Neutrophil (primary cell): Measurements from ENCODE around the gene PPM1F.
"Not testable (repeated sequence)": the region's sequence is repeated elsewhere in the genome, so short reads cannot be mapped to it uniquely, and the experiment has no call there.

Experiments
- H3K27ac ChIP-seq: fragments of 200-600 bp; sonication (generic); 2 replicates; pipeline ENCODE4 v1.5.1; 2016; ENCODE audit warnings: mild to moderate bottlenecking, moderate library complexity
- H3K27me3 ChIP-seq: fragments of 200-600 bp; sonication (generic); 2 replicates; pipeline ENCODE4 v1.6.0; 2016; ENCODE audit warnings: mild to moderate bottlenecking
- H3K36me3 ChIP-seq: fragments of 200-600 bp; sonication (generic); 2 replicates; pipeline ENCODE4 v1.5.1; 2017
- H3K4me1 ChIP-seq, 2 experiments: fragments of 200-600 bp in 1 of 2; sonication (generic) in 1 of 2; 1 replicate in 1 of 2; 2 replicates in 1 of 2; pipeline versions ENCODE4 v1.5.1 to v1.6.1; 2013 to 2016; ENCODE audit warnings: low read depth in 1 of 2, low read length in 1 of 2, mild to moderate bottlenecking in 1 of 2, moderate library complexity in 1 of 2; ENCODE audit not compliant: control insufficient read depth in 1 of 2, insufficient read depth in 1 of 2
- H3K4me3 ChIP-seq, 2 experiments: fragments of 200-600 bp in 1 of 2; sonication (generic) in 1 of 2; 1 replicate in 1 of 2; 2 replicates in 1 of 2; pipeline ENCODE4 v1.5.1; 2013 to 2016; ENCODE audit warnings: low read depth in 1 of 2, low read length in 1 of 2, mild to moderate bottlenecking in 1 of 2, moderate library complexity in 1 of 2
- H3K9me3 ChIP-seq: fragments of 200-600 bp; sonication (generic); 2 replicates; pipeline ENCODE4 v1.5.1; 2016
- CTCF ChIP-seq: fragments of 200-600 bp; sonication (generic); IDR thresholded peaks from 2 replicates; pipeline ENCODE4 v1.5.1; 2016; ENCODE audit warnings: antibody characterized with exemption

The PPM1F gene

GRCh38 chr22:21876486-21877176, 76.0 kb downstream of the PPM1F start:
- no peak for TF ChIP-seq CTCF
- Histone ChIP-seq H3K27me3 (no peaks in the 10 kb centered on the region), H3K4me3 (no peak overlapping the region), H3K4me1 (peaks cover 21 to 22% of the 10 kb centered on the region in 2 experiments), H3K9me3 (no peaks in the 10 kb centered on the region), H3K27ac (peak overlapping the region; percentile 74), H3K36me3 (no peaks in the 10 kb centered on the region)

DNA sequence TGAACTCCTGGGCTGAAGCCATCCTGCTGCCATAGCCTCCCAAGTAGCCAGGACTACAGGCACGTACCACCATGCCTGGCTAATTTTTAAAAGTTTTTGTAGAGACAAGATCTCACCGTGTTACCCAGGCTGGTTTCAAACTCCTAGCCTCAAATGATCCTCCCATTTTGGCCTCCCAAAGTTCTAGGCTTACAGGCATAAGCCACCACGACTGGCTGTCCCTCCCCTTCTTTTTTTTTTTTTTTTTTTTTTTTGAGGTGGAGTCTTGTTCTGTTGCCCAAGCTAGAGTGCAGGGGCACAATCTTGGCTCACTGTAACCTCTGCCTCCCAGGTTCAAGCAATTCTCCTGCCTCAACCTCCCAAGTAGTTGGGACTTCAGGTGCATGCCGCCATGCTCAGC, 77.7 kb downstream of the PPM1F start:
- not testable (repeated sequence) for H3K9me3 ChIP-seq, H3K4me3 ChIP-seq, H3K36me3 ChIP-seq, H3K27me3 ChIP-seq, H3K27ac ChIP-seq
- peaks cover 21 to 22% of the 10 kb centered on the region in 2 experiments for H3K4me1 ChIP-seq

GRCh38 chr22:21873619-21874018, 79.0 kb downstream of the PPM1F start:
- Histone ChIP-seq H3K36me3 (no peaks in the 10 kb centered on the region), H3K27ac (no peak overlapping the region), H3K27me3 (no peaks in the 10 kb centered on the region), H3K9me3 (no peaks in the 10 kb centered on the region), H3K4me1 (peaks cover 21 to 22% of the 10 kb centered on the region in 2 experiments), H3K4me3 (no peak overlapping the region)
- TF ChIP-seq CTCF, result no peak

- H3K27ac ChIP-seq, H3K27me3 ChIP-seq, H3K4me3 ChIP-seq, H3K36me3 ChIP-seq, H3K9me3 ChIP-seq: not testable (repeated sequence)
- peaks cover 27% of the 10 kb centered on the region in 2 experiments for H3K4me1 ChIP-seq
Observed at GRCh38 chr22:21872741-21873140, 79.9 kb downstream of the PPM1F start.
